Endothelial cell of umbilical vein (primary cell): ENCODE measurements around the gene CAMK2G. TPM values are rescaled to one million over a fixed set of nuclear protein-coding genes. Genes with fewer than 3 reads are reported as not detected.

Experiments used
- BruUV-seq: library from RNA; stranded (reverse); fragments of 400-500 nt; replicated peaks from 2 replicates; lab custom pipeline; 2021; lab: Mats Ljungman, UMichigan
- CTCF ChIA-PET: fragments of 300-600, 350-600 bp; sonication (Branson Sonifier 250); formaldehyde crosslinking; loops from one replicate; lab custom pipeline; 2021; ENCODE audit warnings: antibody characterized with exemption, inconsistent platforms; lab: Charles Lee
- POLR2A ChIA-PET: fragments of 300-600, 350-600 bp; sonication (Branson Sonifier 250); formaldehyde crosslinking; loops from one replicate; lab custom pipeline; 2021; ENCODE audit warnings: antibody characterized with exemption, inconsistent platforms; lab: Charles Lee
- DNase-seq: peaks from one replicate; pipeline ENCODE4 v3.0.0-alpha.2; 2011; ENCODE audit warnings: low read depth, low spot score
- FAIRE-seq: peaks from 2 replicates; lab custom pipeline; 2011; peaks lifted over from hg19 to GRCh38; lab: Jason Lieb, UNC
- H2AFZ ChIP-seq: 2 replicates; pipeline ENCODE4 v1.6.0; 2012; ENCODE audit warnings: low read depth, low read length, control low read depth, inconsistent platforms
- H3K27ac ChIP-seq: 2 replicates; pipeline ENCODE4 v1.5.1; 2011; ENCODE audit warnings: low read depth, mild to moderate bottlenecking, control low read depth, low read length, moderate library complexity; ENCODE audit not compliant: insufficient read depth
- H3K27me3 ChIP-seq, 2 experiments: 2 replicates each; pipeline versions ENCODE4 v1.6.0 to v1.6.1; 2011; ENCODE audit warnings: low read length in 2 of 2, mixed read lengths in 1 of 2; ENCODE audit not compliant: control insufficient read depth in 2 of 2, insufficient read depth in 2 of 2
- H3K36me3 ChIP-seq, 2 experiments: 2 replicates in 1 of 2; 3 replicates in 1 of 2; pipeline ENCODE4 v1.5.1; 2011; ENCODE audit warnings: low read length in 2 of 2, mild to moderate bottlenecking in 1 of 2, moderate library complexity in 1 of 2; ENCODE audit not compliant: control insufficient read depth in 2 of 2, insufficient read depth in 2 of 2; ENCODE audit errors: extremely low read depth in 1 of 2
- H3K4me1 ChIP-seq: 3 replicates; pipeline ENCODE4 v1.5.1; 2011; ENCODE audit warnings: mild to moderate bottlenecking, low read length; ENCODE audit not compliant: control insufficient read depth, insufficient read depth; ENCODE audit errors: extremely low read depth
- H3K4me2 ChIP-seq: 2 replicates; pipeline ENCODE4 v1.6.1; 2011; ENCODE audit warnings: low read length, control low read depth, mixed read lengths; ENCODE audit not compliant: insufficient read depth
- H3K4me3 ChIP-seq, 3 experiments: fragments of 200-600 bp in 1 of 3; sonication (generic), shearing (Covaris generic) in 1 of 3; replicated peaks in 1 of 3; 2 replicates each; pipeline ENCODE4 v1.5.1; 2011 to 2016; ENCODE audit warnings: control low read depth in 3 of 3, low read length in 3 of 3, mild to moderate bottlenecking in 2 of 3, inconsistent platforms in 1 of 3, low read depth in 1 of 3, moderate library complexity in 1 of 3; ENCODE audit not compliant: insufficient read depth in 1 of 3
- H3K79me2 ChIP-seq: 2 replicates; pipeline ENCODE4 v1.6.0; 2012; ENCODE audit warnings: low read length, inconsistent platforms; ENCODE audit not compliant: control insufficient read depth, insufficient read depth
- H3K9ac ChIP-seq: replicated peaks from 2 replicates; pipeline ENCODE3; 2011; ENCODE audit warnings: low read length, control low read depth; ENCODE audit not compliant: insufficient read depth; ENCODE audit errors: extremely low read depth
- H3K9me1 ChIP-seq: replicated peaks from 3 replicates; pipeline ENCODE4 v1.6.0; 2011; ENCODE audit warnings: mild to moderate bottlenecking, low read length; ENCODE audit not compliant: control insufficient read depth, insufficient read depth; ENCODE audit errors: extremely low read depth
- H3K9me3 ChIP-seq: replicated peaks from 2 replicates; pipeline ENCODE4 v1.5.1; 2012; ENCODE audit warnings: low read length, inconsistent platforms; ENCODE audit not compliant: control insufficient read depth, insufficient read depth
- H4K20me1 ChIP-seq: replicated peaks from 2 replicates; pipeline ENCODE3; 2011; ENCODE audit warnings: mild to moderate bottlenecking, low read length; ENCODE audit not compliant: control insufficient read depth, insufficient read depth; ENCODE audit errors: extremely low read depth
- CTCF ChIP-seq, 2 donors: IDR thresholded peaks; 1 replicate in 1 of 2; 2 replicates in 1 of 2; pipeline ENCODE4 v1.5.1; 2011; ENCODE audit warnings: low read length in 2 of 2, mild to moderate bottlenecking in 2 of 2, moderate library complexity in 2 of 2, control low read depth in 1 of 2, inconsistent platforms in 1 of 2, low read depth in 1 of 2; ENCODE audit not compliant: insufficient read depth in 1 of 2; ENCODE audit errors: extremely low read depth in 1 of 2
- EZH2 ChIP-seq: IDR thresholded peaks from 2 replicates; pipeline ENCODE4 v1.6.1; 2012; ENCODE audit warnings: borderline replicate concordance, low read depth, mild to moderate bottlenecking, moderate library complexity, low read length, inconsistent platforms; ENCODE audit not compliant: severe bottlenecking
- FOS ChIP-seq: IDR thresholded peaks from 2 replicates; pipeline ENCODE4 v1.6.1; 2011; ENCODE audit warnings: mild to moderate bottlenecking, low read length, moderate library complexity, borderline replicate concordance; ENCODE audit not compliant: insufficient read depth
- GATA2 ChIP-seq: IDR thresholded peaks from 2 replicates; pipeline ENCODE4 v1.7.0; 2011; ENCODE audit warnings: low read depth, mild to moderate bottlenecking, moderate library complexity, mixed read lengths, low read length; ENCODE audit not compliant: insufficient read length, insufficient read depth
- JUN ChIP-seq: IDR thresholded peaks from 2 replicates; pipeline ENCODE4 v1.6.1; 2011; ENCODE audit warnings: borderline replicate concordance, low read depth; ENCODE audit not compliant: insufficient read length, insufficient read depth
- MAX ChIP-seq: IDR thresholded peaks from 2 replicates; pipeline ENCODE4 v1.6.1; 2011; ENCODE audit not compliant: insufficient read depth, insufficient read length
- MYC ChIP-seq: IDR thresholded peaks from one replicate; pipeline ENCODE4 v1.6.1; 2011; ENCODE audit warnings: mild to moderate bottlenecking, low read depth, low read length
- POLR2A ChIP-seq: IDR thresholded peaks from 2 replicates; pipeline ENCODE4 v1.6.1; 2012; ENCODE audit warnings: low read depth, mild to moderate bottlenecking, control low read depth, low read length
- POLR2AphosphoS5 ChIP-seq: IDR thresholded peaks from 2 replicates; pipeline ENCODE4 v1.6.1; 2012; ENCODE audit warnings: low read depth, mild to moderate bottlenecking, control low read depth, low read length, moderate library complexity; ENCODE audit not compliant: insufficient read depth
- dilution Hi-C: fragments of 300-500 bp; cut with MboI; formaldehyde crosslinking; loops from one replicate; pipeline ENCODE4 v1.15.0; 2019; ENCODE audit warnings: low sequenced_read_pairs; ENCODE audit not compliant: extremely low pct_ligation_motif_present
- intact Hi-C: fragments of 100-400 bp; cut with micrococcal nuclease; formaldehyde crosslinking; loops from one replicate; pipeline ENCODE4 v1.10.0; 2022
- polyA plus RNA-seq, 4 experiments: library from polyadenylated mRNA; depleted of rRNA in 3 of 4; stranded (reverse) in 3 of 4; unstranded in 1 of 4; fragments of >200 nt; gene quantifications; 2 replicates each; pipeline versions ENCODE4 v1.2.1 to v1.2.3, GENCODE V29; 2011 to 2012; ENCODE audit warnings: missing spikeins in 1 of 4
- total RNA-seq: library from RNA; stranded (reverse); gene quantifications from 2 replicates; pipeline ENCODE4 v1.2.3, GENCODE V29; 2021

CAMK2G gene
- total and polyA plus RNA-seq, 2 donors (not counting 3 experiments of a cell fraction or from before 2014, with no cell fraction given) = 27.2 to 33.6 TPM

- no peak for TF ChIP-seq POLR2AphosphoS5
- TF ChIP-seq MYC = no peak
- TF ChIP-seq CTCF (IDR thresholded peaks at IDR 0.05; ENCODE audit: extremely low read depth in 1 of 2, insufficient read depth in 1 of 2, low read depth in 1 of 2, low read length in 2 of 2) = no peak
- TF ChIP-seq JUN = no peak
- TF ChIP-seq POLR2A = no peak
- TF ChIP-seq GATA2 = no peak
- no peak for TF ChIP-seq EZH2
- TF ChIP-seq FOS = no peak
- TF ChIP-seq MAX = no peak
- no TSS peak for BruUV-seq
- no peaks in the 10 kb centered on the region for H3K79me2 ChIP-seq
- ChIA-PET POLR2A (no interaction called here), CTCF (no interaction called here)
- H3K9ac ChIP-seq = no peak overlapping the region
- peaks cover 35% of the 10 kb centered on the region for H3K4me1 ChIP-seq
- H4K20me1 ChIP-seq = no peaks in the 10 kb centered on the region
- no peak overlapping the region for H3K27ac ChIP-seq
- H3K36me3 ChIP-seq = peaks cover 8 to 10% of the 10 kb centered on the region in 2 experiments
- no peak for FAIRE-seq
- H3K27me3 ChIP-seq = no peaks in the 10 kb centered on the region
- H3K9me1 ChIP-seq = no peaks in the 10 kb centered on the region
- DNase-seq = no peak
- H3K9me3 ChIP-seq = no peaks in the 10 kb centered on the region
- no peak overlapping the region for H2AFZ ChIP-seq
- H3K4me3 ChIP-seq = no peak overlapping the region
- no peak overlapping the region for H3K4me2 ChIP-seq
- intact Hi-C loops (loop anchor here (5.0 kb wide), 1 partner anchor 42 kb away; a partner anchor contains a TSS), dilution Hi-C loops (no loop called here)
These were observed 60.0 kb downstream of the CAMK2G start for GRCh38 chr10:73814276-73814895.
